CD14-positive monocyte (primary cell): Measurements from ENCODE around the gene KASH5. TPM values are rescaled to one million over a fixed set of nuclear protein-coding genes. Genes with fewer than 3 reads are reported as not detected.
A peak's percentile ranks its signal among the peaks of the same experiment; 100 is the strongest.

ENCODE experiments used
- DNase-seq, 3 donors: peaks; one replicate each; pipeline ENCODE4 v3.0.0-alpha.2; 2011 to 2022
- H2AFZ ChIP-seq: 2 replicates; pipeline ENCODE4 v1.6.0; 2012; ENCODE audit warnings: mild to moderate bottlenecking, low read depth, low read length, inconsistent platforms; ENCODE audit not compliant: insufficient read depth, poor library complexity, severe bottlenecking
- H3K27ac ChIP-seq, 2 donors: 1 replicate in 1 of 2; 2 replicates in 1 of 2; pipeline ENCODE4 v1.5.1; 2012 to 2013; ENCODE audit warnings: low read length in 2 of 2, control low read depth in 1 of 2, inconsistent platforms in 1 of 2, low read depth in 1 of 2, mild to moderate bottlenecking in 1 of 2
- H3K27me3 ChIP-seq, 2 donors: one replicate each; pipeline versions ENCODE4 v1.6.0 to v1.6.1; 2011 to 2013; ENCODE audit warnings: low read length in 2 of 2; ENCODE audit not compliant: control insufficient read depth in 2 of 2, insufficient read depth in 2 of 2
- H3K36me3 ChIP-seq, 2 donors: replicated peaks in 1 of 2; 1 replicate in 1 of 2; 2 replicates in 1 of 2; pipeline versions ENCODE4 v1.5.1 to v1.6.1; 2012 to 2013; ENCODE audit warnings: low read length in 2 of 2, control low read depth in 1 of 2, inconsistent platforms in 1 of 2, mild to moderate bottlenecking in 1 of 2; ENCODE audit not compliant: insufficient read depth in 2 of 2, control insufficient read depth in 1 of 2
- H3K4me1 ChIP-seq, 2 donors: 1 replicate in 1 of 2; 2 replicates in 1 of 2; pipeline versions ENCODE4 v1.5.1 to v1.6.1; 2012 to 2013; ENCODE audit warnings: low read length in 2 of 2, control low read depth in 1 of 2, inconsistent platforms in 1 of 2, mild to moderate bottlenecking in 1 of 2, moderate library complexity in 1 of 2; ENCODE audit not compliant: insufficient read depth in 2 of 2, control insufficient read depth in 1 of 2
- H3K4me2 ChIP-seq: replicated peaks from 2 replicates; pipeline ENCODE3; 2012; ENCODE audit warnings: low read length, moderate library complexity, mild to moderate bottlenecking; ENCODE audit not compliant: poor library complexity, severe bottlenecking; ENCODE audit errors: extremely low read depth
- H3K4me3 ChIP-seq, 3 experiments: fragments of 200-600 bp in 1 of 3; sonication (generic) in 1 of 3; replicated peaks in 1 of 3; 1 replicate in 2 of 3; 2 replicates in 1 of 3; pipeline ENCODE4 v1.5.1; 2011 to 2013; ENCODE audit warnings: low read length in 3 of 3, mild to moderate bottlenecking in 3 of 3, control low read depth in 2 of 3, low read depth in 2 of 3, inconsistent platforms in 1 of 3, moderate library complexity in 1 of 3
- H3K79me2 ChIP-seq: 2 replicates; pipeline ENCODE4 v1.6.0; 2012; ENCODE audit warnings: mild to moderate bottlenecking, control low read depth, inconsistent platforms, low read length, moderate library complexity; ENCODE audit not compliant: insufficient read depth
- H3K9ac ChIP-seq: 2 replicates; pipeline ENCODE4 v1.6.0; 2017; ENCODE audit warnings: low read length, mild to moderate bottlenecking; ENCODE audit not compliant: insufficient read depth, poor library complexity, severe bottlenecking
- H3K9me3 ChIP-seq, 2 donors: replicated peaks in 1 of 2; 1 replicate in 1 of 2; 2 replicates in 1 of 2; pipeline versions ENCODE4 v1.5.1 to v1.6.1; 2012 to 2013; ENCODE audit warnings: low read length in 2 of 2, control low read depth in 1 of 2; ENCODE audit not compliant: control insufficient read depth in 1 of 2, insufficient read depth in 1 of 2
- H4K20me1 ChIP-seq: 2 replicates; pipeline ENCODE4 v1.6.0; 2012; ENCODE audit warnings: mild to moderate bottlenecking, low read length, control low read depth, moderate library complexity; ENCODE audit not compliant: insufficient read depth
- H3K27ac Mint-ChIP-seq, 7 donors: one replicate each; pipeline ENCODE4 v1.8.0; 2020; ENCODE audit warnings: mild to moderate bottlenecking in 7 of 7, mixed read lengths in 7 of 7, moderate library complexity in 6 of 7, inconsistent platforms in 2 of 7
- H3K27me3 Mint-ChIP-seq, 3 donors: one replicate each; pipeline ENCODE4 v1.8.0; 2021 to 2022; ENCODE audit warnings: low read depth in 3 of 3, mild to moderate bottlenecking in 3 of 3, mixed read lengths in 3 of 3, moderate library complexity in 3 of 3, inconsistent platforms in 1 of 3
- H3K36me3 Mint-ChIP-seq, 2 donors: one replicate each; pipeline ENCODE4 v1.8.0; 2020; ENCODE audit warnings: mixed read lengths in 2 of 2, inconsistent platforms in 1 of 2, mild to moderate bottlenecking in 1 of 2
- H3K4me1 Mint-ChIP-seq: one replicate; pipeline ENCODE4 v1.8.0; 2020; ENCODE audit warnings: mild to moderate bottlenecking, mixed read lengths
- H3K4me3 Mint-ChIP-seq, 2 donors: one replicate each; pipeline ENCODE4 v1.8.0; 2020; ENCODE audit warnings: mild to moderate bottlenecking in 2 of 2, mixed read lengths in 2 of 2, moderate library complexity in 1 of 2
- H3K9me3 Mint-ChIP-seq, 7 donors: one replicate each; pipeline ENCODE4 v1.8.0; 2020 to 2022; ENCODE audit warnings: mixed read lengths in 7 of 7, mild to moderate bottlenecking in 6 of 7, moderate library complexity in 6 of 7, inconsistent platforms in 2 of 7
- CTCF ChIP-seq: fragments of 200-600 bp; IDR thresholded peaks from one replicate; pipeline ENCODE4 v1.8.0; 2022; ENCODE audit warnings: antibody characterized with exemption, mild to moderate bottlenecking
- WGBS: methylation state at CpG from one replicate; pipeline ENCODE4 v1.1.5; 2013; ENCODE audit warnings: missing lambda C conversion rate; ENCODE audit not compliant: insufficient coverage; 5-methylcytosine and 5-hydroxymethylcytosine counted together
- intact Hi-C, 2 donors: fragments of 100-400 bp; cut with micrococcal nuclease; formaldehyde crosslinking; loops; one replicate each; pipeline versions ENCODE4 v1.15.0 to v1.15.1; 2023
- polyA plus RNA-seq, 3 donors: library from polyadenylated mRNA; depleted of rRNA in 1 of 3; unstranded in 2 of 3; stranded (reverse) in 1 of 3; fragments of 300-500 nt in 2 of 3; fragments of >200 nt in 1 of 3; fragmentation: Illumina TruSeq in 2 of 3; gene quantifications; 1 replicate in 2 of 3; 2 replicates in 1 of 3; pipeline ENCODE4 v1.2.3, GENCODE V29; 2012 to 2021

The KASH5 gene
- polyA plus RNA-seq, 3 donors, result not detected

GRCh38 chr19:49456326-49456725, 68.3 kb downstream of the KASH5 start:
- peaks cover 0 to 5% (median 0%) of the 10 kb centered on the region in 3 donors for H3K27me3 Mint-ChIP-seq

DNA sequence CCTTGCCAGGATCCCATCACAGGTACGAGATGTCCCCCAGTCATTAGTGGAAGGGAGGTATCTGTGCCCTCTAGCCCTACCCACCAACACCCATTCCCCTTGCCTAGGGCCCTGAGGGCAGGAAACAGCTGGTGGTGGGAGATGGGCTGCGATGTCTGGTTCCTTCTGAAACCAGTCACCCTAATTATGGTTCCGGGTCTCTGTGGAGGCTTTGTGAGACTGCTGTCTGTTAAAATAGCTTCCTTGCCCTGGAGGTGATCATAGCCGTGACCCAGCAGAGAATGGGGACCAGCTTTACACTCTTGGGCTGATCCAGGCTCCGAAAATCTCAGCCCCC, 70.5 kb downstream of the KASH5 start:
- no peak overlapping the region for H2AFZ ChIP-seq
- peak overlapping the region in 1 of 7 donors; percentile 15 for H3K27ac Mint-ChIP-seq
- H3K4me1 ChIP-seq, result peaks cover 8 to 11% of the 10 kb centered on the region in 2 donors
- intact Hi-C loops, result loop anchor here in 1 of 2 donors (10.0 kb wide), 1 partner anchor 374 kb away; the partner anchor contains the start of gene SNRNP70
- no peak overlapping the region for H3K4me3 Mint-ChIP-seq
- no peak for TF ChIP-seq CTCF
- H3K9ac ChIP-seq, result no peak overlapping the region
- no peak overlapping the region for H3K4me3 ChIP-seq
- H3K4me1 Mint-ChIP-seq, result peaks cover 5% of the 10 kb centered on the region
- peaks cover 20% of the 10 kb centered on the region for H3K79me2 ChIP-seq
- H3K27me3 Mint-ChIP-seq, result peaks cover 0 to 5% (median 0%) of the 10 kb centered on the region in 3 donors
- H4K20me1 ChIP-seq, result peaks cover 4% of the 10 kb centered on the region
- no peak for DNase-seq
- peaks cover 25 to 33% of the 10 kb centered on the region in 2 donors for H3K36me3 ChIP-seq
- H3K9me3 ChIP-seq, result no peaks in the 10 kb centered on the region
- H3K4me2 ChIP-seq, result no peak overlapping the region
- no peak overlapping the region for H3K27ac ChIP-seq
- WGBS, result 71% methylated on average over 3 of the region's 5 CpGs
- H3K9me3 Mint-ChIP-seq, result no peaks in the 10 kb centered on the region
- H3K27me3 ChIP-seq, result no peaks in the 10 kb centered on the region
- peaks cover 33 to 51% of the 10 kb centered on the region in 2 donors for H3K36me3 Mint-ChIP-seq

More at GRCh38 chr19:49456326-49456725, 68.3 kb downstream of the KASH5 start:
- peaks cover 31 to 47% of the 10 kb centered on the region in 2 donors for H3K36me3 Mint-ChIP-seq
- peaks cover 19 to 27% of the 10 kb centered on the region in 2 donors for H3K4me1 ChIP-seq
- intact Hi-C loops, result loop anchor here in 1 of 2 donors (10.0 kb wide), 1 partner anchor 372 kb away; the partner anchor contains the start of gene SNRNP70
- H3K9me3 ChIP-seq, result no peaks in the 10 kb centered on the region
- peaks cover 23 to 33% of the 10 kb centered on the region in 2 donors for H3K36me3 ChIP-seq
- no peak overlapping the region for H3K27ac ChIP-seq
- H3K4me1 Mint-ChIP-seq, result peaks cover 16% of the 10 kb centered on the region
- H3K9ac ChIP-seq, result no peak overlapping the region
- no peak overlapping the region for H3K4me3 ChIP-seq
- no peak overlapping the region for H2AFZ ChIP-seq
- H3K4me3 Mint-ChIP-seq, result no peak overlapping the region
- H3K27ac Mint-ChIP-seq, result peak overlapping the region in 1 of 7 donors; percentile 34
- WGBS, result 100% methylated on average over 1 of the region's 5 CpGs
- TF ChIP-seq CTCF, result no peak
- H3K9me3 Mint-ChIP-seq, result peaks cover 0 to 2% (median 0%) of the 10 kb centered on the region in 7 donors
- H4K20me1 ChIP-seq, result peaks cover 4% of the 10 kb centered on the region
- DNase-seq, result no peak
- H3K27me3 ChIP-seq, result no peaks in the 10 kb centered on the region
- H3K79me2 ChIP-seq, result peaks cover 32% of the 10 kb centered on the region
- no peak overlapping the region for H3K4me2 ChIP-seq
